A549 treated with AZD9567 at 1 μM for 4 hours (cell line): ENCODE measurements around the gene LSM7. TPM values are rescaled to one million over a fixed set of nuclear protein-coding genes. Genes with fewer than 3 reads are reported as not detected.

Experiments
- total RNA-seq: library from RNA; stranded (reverse); fragments of 200-300 nt; extraction: Qiagen RNA extraction; gene quantifications from 5 replicates; pipeline ENCODE4 v1.2.3, GENCODE V29; 2022; ENCODE audit not compliant: insufficient read depth

The LSM7 gene
- total RNA-seq: 114 to 155 TPM (median 147 TPM) in 5 replicates

DNA sequence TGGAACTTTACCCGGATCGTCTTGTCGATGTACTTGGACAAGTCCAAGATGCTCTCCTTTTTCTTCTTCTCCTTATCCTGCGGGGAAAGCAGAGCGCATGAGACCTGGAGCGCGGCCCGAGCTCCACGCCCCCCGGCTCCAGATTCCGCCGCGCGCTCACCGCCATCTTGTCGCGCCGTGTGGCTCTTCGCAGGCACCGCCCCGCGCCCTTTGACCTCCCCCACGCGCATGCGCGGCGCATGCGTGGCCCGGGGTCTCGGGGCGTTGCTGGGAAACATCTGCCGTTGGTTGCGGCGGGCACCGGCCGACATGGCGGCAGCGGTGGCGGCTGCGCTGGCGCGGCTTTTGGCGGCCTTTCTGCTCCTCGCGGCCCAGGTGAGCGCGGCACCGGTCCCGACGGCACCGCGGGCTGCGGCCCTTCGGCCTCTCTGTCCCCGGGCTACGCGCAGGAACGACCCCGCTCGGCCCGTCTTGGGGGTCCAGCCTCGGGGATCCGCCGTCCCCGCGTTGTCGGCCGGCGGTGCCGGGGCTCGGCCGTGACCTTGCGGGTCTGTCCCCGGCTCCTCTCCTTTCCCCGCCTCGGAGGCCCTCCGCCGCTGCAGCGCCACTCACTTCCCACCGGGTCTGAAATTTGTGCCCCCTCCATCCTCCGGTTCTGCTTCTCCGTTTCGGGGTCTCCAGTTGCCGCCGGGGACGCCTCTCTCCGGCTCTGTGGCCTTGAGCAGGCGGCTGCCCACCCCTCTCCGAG lies at the start of gene LSM7, which contains the start of gene SPPL2B:
Gene LSM7 (minus strand): TSS at position 186 of the 748 bp plus-strand sequence. CDS start 20 bp downstream, at position 166.
Gene SPPL2B (plus strand): TSS at position 284 of the 748 bp plus-strand sequence. CDS start 26 bp downstream, at position 310.

DNA sequence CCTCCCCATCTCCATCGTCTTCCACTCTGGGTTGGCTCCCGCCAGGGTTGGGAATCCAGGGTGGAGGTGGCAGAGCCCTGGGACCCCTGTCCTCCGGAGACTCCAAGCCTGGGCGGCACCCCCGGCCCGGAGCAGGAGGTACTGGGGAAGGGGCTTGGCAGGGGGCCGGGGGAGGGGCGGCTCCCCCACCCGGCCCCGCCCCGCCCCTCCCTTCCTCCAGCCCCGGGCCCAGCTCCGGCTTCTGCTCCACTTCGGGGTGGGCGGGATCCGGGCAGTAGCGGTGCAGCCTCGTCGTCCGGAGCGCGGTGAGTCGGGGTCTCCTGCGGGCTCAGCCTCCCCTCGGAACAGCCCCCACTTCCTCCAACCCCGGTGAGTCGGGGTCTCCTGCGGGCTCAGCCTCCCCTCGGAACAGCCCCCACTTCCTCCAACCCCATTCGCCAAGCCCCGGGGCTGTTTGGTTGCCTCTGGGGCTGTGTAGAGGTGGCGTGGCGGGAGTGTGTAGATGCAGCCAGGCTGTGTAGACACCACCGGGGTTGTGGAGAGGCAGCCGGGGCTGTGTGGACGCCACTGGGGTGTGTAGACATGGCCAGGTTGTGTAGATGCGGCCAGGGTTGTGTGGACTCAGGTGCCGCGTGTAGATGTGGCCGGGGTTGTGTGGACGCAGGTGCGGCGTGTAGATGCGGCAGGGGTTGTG lies 31.8 kb upstream of the LSM7 start, which contains the start of gene TMPRSS9:
Gene TMPRSS9 (plus strand): TSS at position 274 of the 694 bp plus-strand sequence. CDS start 29,521 bp downstream, outside the sequence.

DNA sequence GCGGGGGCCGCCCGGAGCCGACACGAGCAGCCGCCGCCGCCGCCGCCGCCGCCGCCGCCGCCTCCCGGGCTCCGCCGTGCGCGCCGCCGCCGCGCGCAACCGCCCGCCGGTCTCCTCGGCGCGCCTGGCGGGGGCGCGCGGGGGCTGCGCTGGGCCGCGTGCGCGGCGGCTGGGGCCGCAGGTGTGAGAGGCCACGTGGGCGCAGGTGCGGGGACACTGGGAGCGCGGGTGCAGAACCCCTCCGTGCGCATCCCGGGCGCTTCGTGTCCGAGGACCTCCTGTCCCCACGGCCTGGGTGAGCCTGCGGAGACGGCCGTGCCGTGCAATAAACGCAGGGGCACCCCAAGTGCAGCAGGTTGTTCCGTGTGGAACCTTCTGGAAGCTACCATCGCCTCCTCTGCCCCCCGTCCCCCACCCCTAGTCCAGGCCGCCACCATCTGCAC lies 20.3 kb downstream of the LSM7 start, which contains the start of gene LINGO3:
Gene LINGO3 (minus strand): TSS at position 41 of the 443 bp plus-strand sequence. CDS start 16,378 bp downstream, outside the sequence.

DNA sequence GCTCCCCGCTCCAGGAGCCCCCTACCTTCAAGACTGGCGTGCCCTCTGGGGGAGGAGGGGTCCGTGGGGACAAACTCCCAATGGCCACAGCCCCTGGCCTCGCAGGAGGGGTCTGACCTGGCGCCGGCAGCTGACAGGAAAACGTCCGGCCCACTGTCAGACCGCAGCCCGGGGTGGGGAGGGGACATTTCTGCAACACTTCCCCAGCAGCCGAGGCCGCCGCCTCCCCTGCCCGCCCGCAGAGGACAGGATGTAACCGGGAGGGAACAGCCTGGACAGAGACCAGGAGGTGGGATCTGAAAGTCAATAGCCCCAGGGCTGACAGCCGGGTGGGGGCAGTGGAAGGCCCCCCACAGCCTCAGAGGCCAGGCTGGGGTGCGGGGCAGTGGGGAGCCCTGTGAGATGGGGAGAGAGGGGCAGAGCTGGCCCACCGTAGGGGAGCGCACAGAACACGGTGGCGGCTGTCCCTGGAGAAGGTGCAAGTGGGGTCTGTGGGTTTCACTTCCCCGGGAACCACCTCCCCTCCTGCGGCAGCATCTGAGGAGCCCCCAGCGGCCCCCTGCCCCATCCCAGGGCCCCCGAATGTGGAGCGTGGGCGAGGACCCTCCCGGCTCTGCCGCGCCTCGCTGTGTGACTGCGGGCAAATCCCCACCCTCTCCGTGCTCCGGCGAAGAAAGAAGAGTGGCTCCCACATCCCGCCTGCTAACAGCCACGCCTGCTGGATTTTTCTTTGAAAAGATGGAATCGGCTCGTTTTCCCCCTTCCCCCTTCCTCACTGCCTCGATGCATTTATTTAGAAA lies 46.1 kb downstream of the LSM7 start, which contains the start of gene PEAK3:
Gene PEAK3 (minus strand): TSS at position 114 of the 800 bp plus-strand sequence. CDS start 1,244 bp downstream, outside the sequence.

Other genes starting within 250 kb of the LSM7 start
- 10.6 to 13.3 TPM (median 12.4 TPM) in 5 replicates for gene MOB3A, start 232.3 kb downstream of the LSM7 start, total RNA-seq
- 0.77 to 1.0 TPM (median 0.88 TPM) in 4 of 5 replicates, not detected in the other for gene IZUMO4, start 231.7 kb downstream of the LSM7 start, total RNA-seq
- gene AP3D1, start 177.0 kb downstream of the LSM7 start, total RNA-seq: 68.1 to 84.4 TPM (median 79.2 TPM) in 5 replicates
- 8.0 to 17.3 TPM (median 16.2 TPM) in 5 replicates for gene DOT1L, start 164.7 kb downstream of the LSM7 start, total RNA-seq
- 35.5 to 62.3 TPM (median 61.5 TPM) in 5 replicates for gene PLEKHJ1, start 92.3 kb downstream of the LSM7 start, total RNA-seq
- gene SF3A2, start 91.8 kb downstream of the LSM7 start, total RNA-seq: 41.6 to 72.1 TPM (median 68.5 TPM) in 5 replicates
- gene AMH, start 79.3 kb downstream of the LSM7 start, total RNA-seq: 8.9 to 21.9 TPM (median 19.7 TPM) in 5 replicates
- 0.54 to 0.89 TPM (median 0.88 TPM) in 4 of 5 replicates, not detected in the other for gene JSRP1, start 72.2 kb downstream of the LSM7 start, total RNA-seq
- gene PEAK3, start 46.4 kb downstream of the LSM7 start, total RNA-seq: 0.07 TPM in 1 of 5 replicates, not detected in the others
- gene LINGO3, start 20.4 kb downstream of the LSM7 start, total RNA-seq: 0.03 to 0.07 TPM in 2 of 5 replicates, not detected in the others
- 23.0 to 28.8 TPM (median 26.2 TPM) in 5 replicates for gene SPPL2B, start 98 bp upstream of the LSM7 start, total RNA-seq
- 0.05 to 0.06 TPM in 2 of 5 replicates, not detected in the others for gene TMPRSS9, start 31.7 kb upstream of the LSM7 start, total RNA-seq
- gene TIMM13, start 99.0 kb upstream of the LSM7 start, total RNA-seq: 84.2 to 132 TPM (median 116 TPM) in 5 replicates
- gene LMNB2, start 128.4 kb upstream of the LSM7 start, total RNA-seq: 72.4 to 83.0 TPM (median 75.8 TPM) in 5 replicates
- 75.4 to 120 TPM (median 110 TPM) in 5 replicates for gene GADD45B, start 147.5 kb upstream of the LSM7 start, total RNA-seq